ENCODE results near the gene TMC6. TPM values are rescaled to one million over a fixed set of nuclear protein-coding genes. Genes with fewer than 3 reads are reported as not detected.
"Not testable (repeated sequence)": the region's sequence is repeated elsewhere in the genome, so short reads cannot be mapped to it uniquely, and the experiment has no call there.

TMC6 gene
- polyA plus RNA-seq, 1 experiment = 0.51 TPM

DNA sequence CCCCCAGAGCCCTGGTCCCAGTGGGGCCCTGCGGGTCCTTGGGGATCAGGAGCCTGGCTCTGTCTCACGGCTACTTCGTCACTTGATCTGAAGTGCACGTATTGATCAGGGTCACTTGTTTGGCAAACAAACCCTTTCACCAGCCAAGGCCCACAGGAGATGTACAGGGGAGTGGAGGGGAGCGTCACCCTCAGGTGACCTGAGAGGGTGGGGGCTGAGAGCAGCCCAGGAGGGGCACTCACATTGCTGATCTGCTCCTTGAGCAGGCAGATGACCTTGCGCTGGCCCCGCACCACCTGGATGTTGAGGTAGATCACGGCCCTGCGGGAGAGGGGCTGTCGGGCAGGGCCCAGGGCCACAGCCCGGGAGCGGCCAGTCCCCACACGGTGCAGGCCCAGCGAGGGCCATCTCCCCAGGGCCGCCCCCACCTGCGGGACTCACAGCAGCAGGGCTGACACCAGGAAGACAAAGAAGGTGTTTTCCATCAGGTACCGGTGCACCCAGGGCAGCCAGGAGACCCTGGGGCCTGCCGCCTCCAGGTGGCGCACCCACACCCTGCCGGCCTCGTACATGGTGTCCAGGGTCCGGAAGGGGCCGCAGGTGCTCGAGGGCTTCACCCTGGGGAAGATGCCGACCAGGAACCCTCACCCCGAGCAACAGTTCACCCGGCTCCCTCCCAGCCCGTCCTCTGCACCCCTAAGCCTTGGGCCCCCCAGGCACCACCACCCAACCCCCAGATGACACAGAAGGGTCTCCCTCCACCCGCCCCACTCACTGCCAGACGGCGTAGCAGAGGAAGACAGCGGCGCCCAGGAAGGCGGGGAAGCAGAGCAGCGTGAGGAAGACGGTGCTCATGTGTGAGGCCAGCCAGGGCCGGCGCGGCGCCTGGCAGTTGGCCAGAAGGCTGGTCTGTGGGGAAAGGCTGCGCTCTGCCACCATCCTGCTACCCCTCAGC is 11.3 kb downstream of the TMC6 start:
- H3K4me3 ChIP-seq (ENCODE audit: low read depth, low read length) = no peak overlapping the region
- TF ChIP-seq, protein P1, sequence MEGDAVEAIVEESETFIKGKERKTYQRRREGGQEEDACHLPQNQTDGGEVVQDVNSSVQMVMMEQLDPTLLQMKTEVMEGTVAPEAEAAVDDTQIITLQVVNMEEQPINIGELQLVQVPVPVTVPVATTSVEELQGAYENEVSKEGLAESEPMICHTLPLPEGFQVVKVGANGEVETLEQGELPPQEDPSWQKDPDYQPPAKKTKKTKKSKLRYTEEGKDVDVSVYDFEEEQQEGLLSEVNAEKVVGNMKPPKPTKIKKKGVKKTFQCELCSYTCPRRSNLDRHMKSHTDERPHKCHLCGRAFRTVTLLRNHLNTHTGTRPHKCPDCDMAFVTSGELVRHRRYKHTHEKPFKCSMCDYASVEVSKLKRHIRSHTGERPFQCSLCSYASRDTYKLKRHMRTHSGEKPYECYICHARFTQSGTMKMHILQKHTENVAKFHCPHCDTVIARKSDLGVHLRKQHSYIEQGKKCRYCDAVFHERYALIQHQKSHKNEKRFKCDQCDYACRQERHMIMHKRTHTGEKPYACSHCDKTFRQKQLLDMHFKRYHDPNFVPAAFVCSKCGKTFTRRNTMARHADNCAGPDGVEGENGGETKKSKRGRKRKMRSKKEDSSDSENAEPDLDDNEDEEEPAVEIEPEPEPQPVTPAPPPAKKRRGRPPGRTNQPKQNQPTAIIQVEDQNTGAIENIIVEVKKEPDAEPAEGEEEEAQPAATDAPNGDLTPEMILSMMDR (IDR thresholded peaks at IDR 0.05; ENCODE audit: low read depth, low read length) = peak; percentile 38
- H3K27me3 ChIP-seq (ENCODE audit: control insufficient read depth, insufficient read depth, low read length) = peaks cover 9% of the 10 kb centered on the region
- DNase-seq (ENCODE audit: low read depth, low spot score) = no peak
- CTCF ChIA-PET = interaction anchor here (1.3 kb wide), 1 partner anchor 133 kb away, joined by 3 read pairs; no protein-coding TSS in a partner anchor
- no peaks in the 10 kb centered on the region; the same call in 1 of the 2 replicates for H3K9me3 ChIP-seq (ENCODE audit: control insufficient read depth, insufficient read depth, low read length)
- no peak overlapping the region for H3K27ac ChIP-seq (ENCODE audit: low read depth, low read length)
- POLR2A ChIA-PET = no interaction called here

DNA sequence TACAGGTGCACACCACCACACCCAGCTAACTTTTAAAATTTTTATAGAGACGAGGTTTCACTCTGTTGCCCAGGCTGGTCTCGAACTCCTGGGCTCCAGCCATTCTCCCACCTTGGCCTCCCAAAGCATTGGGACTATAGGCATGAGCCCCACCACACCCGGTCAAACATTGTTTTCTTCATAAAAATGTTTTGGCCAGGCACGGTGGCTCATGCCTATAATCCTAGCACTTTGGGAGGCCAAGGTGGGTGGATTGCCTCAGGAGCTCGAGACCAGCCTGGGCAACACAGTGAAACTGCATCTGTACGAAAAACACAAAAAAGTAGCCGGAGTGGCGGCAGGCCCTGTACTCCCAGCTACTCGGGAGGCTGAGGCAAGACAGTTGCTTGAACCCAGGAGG is 12.1 kb downstream of the TMC6 start:
- H3K27ac ChIP-seq (ENCODE audit: low read depth, low read length) = no peak overlapping the region
- ChIA-PET POLR2A (interaction anchor here (1.7 kb wide), 1 partner anchor 12 kb away, joined by 6 read pairs; no protein-coding TSS in a partner anchor), CTCF (interaction anchor here (0.7 to 1.0 kb wide), 2 partner anchors 8 to 135 kb away, joined by 3 to 5 read pairs; no protein-coding TSS in a partner anchor)
- H3K4me3 ChIP-seq (ENCODE audit: low read depth, low read length) = no peak overlapping the region
- peaks cover 9% of the 10 kb centered on the region for H3K27me3 ChIP-seq (ENCODE audit: control insufficient read depth, insufficient read depth, low read length)
- H3K9me3 ChIP-seq (ENCODE audit: control insufficient read depth, insufficient read depth, low read length) = no peaks in the 10 kb centered on the region; the same call in 1 of the 2 replicates
- no peak for DNase-seq (ENCODE audit: low read depth, low spot score)
- TF ChIP-seq, protein P1 (IDR thresholded peaks at IDR 0.05; ENCODE audit: low read depth, low read length) = no peak

DNA sequence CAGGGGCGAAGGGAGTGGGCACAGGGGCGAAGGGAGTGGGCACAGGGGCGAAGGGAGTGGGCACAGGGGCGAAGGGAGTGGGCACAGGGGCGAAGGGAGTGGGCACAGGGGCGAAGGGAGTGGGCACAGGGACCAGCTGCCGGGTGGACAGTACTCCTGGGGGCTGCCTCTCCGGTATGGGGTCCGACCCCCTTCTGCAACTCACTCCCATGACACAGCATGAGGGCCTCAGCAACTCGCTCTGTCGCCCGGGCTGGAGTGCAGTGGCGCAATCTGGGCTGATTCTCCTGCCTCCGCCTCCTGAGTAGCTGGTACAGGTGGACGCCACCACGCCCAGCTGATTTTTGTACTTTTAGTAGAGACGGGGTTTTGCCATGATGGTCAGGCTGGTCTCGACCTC is 12.8 kb downstream of the TMC6 start:
- CTCF ChIA-PET = interaction anchor here (1.0 kb wide), 1 partner anchor 136 kb away, joined by 3 read pairs; no protein-coding TSS in a partner anchor
- not testable (repeated sequence) for H3K4me3 ChIP-seq (ENCODE audit: low read depth, low read length); DNase-seq (ENCODE audit: low read depth, low spot score); H3K27me3 ChIP-seq (ENCODE audit: control insufficient read depth, insufficient read depth, low read length); H3K9me3 ChIP-seq (ENCODE audit: control insufficient read depth, insufficient read depth, low read length); H3K27ac ChIP-seq (ENCODE audit: low read depth, low read length)
- POLR2A ChIA-PET = interaction anchor here (1.7 kb wide), 1 partner anchor 12 kb away, joined by 6 read pairs; no protein-coding TSS in a partner anchor

DNA sequence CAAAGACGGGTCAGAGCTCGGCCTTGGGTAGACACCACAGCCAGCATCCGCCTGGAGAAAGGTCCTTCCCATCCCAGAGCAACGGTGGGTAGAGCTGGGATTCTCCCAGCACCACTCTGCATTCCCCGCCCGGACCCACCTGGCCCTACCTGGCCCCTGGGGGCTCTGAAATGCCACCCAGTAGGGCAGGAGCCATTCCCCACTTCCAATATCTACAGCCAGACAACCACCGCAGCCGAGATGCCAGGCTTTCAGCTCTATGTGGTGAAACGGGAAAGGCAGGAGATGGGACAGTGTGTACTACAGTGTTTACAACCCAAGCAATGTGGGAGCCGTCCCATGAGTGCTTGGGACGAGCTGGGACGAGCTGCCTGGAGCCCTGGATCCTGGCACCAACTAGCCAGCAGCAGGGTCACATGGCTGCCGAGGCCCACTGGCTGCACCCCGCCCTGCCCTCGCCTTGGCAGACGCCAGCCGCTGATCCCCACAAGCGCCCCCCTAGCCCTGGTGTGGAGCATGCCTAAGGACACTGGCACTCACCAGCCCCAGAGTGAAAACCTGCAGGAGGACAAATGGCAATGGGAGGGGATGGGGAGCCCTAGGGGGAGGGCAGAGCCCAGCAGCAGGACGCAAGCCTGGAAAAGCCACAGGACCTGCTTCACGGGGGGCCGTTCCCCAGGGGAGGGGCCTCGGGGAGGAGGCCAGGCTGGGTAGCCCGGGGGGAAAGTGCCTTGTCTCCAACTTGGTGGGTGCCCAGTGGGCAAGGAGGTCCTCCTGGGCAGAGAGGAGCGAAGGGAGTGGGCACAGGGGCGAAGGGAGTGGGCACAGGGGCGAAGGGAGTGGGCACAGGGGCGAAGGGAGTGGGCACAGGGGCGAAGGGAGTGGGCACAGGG is 13.5 kb downstream of the TMC6 start:
- Histone ChIP-seq H3K4me3 (ENCODE audit: low read depth, low read length) (no peak overlapping the region), H3K27me3 (ENCODE audit: control insufficient read depth, insufficient read depth, low read length) (peaks cover 9% of the 10 kb centered on the region), H3K9me3 (ENCODE audit: control insufficient read depth, insufficient read depth, low read length) (no peaks in the 10 kb centered on the region; the same call in 1 of the 2 replicates), H3K27ac (ENCODE audit: low read depth, low read length) (no peak overlapping the region)
- no peak for DNase-seq (ENCODE audit: low read depth, low spot score)
- TF ChIP-seq, protein P1 (IDR thresholded peaks at IDR 0.05; ENCODE audit: low read depth, low read length) = no peak
- CTCF ChIA-PET = interaction anchor here (1.0 to 2.7 kb wide), 3 partner anchors 62 to 136 kb away, joined by 3 to 13 read pairs (median 6); partner anchors contain the start of gene TK1
- POLR2A ChIA-PET = interaction anchor here (0.6 to 1.7 kb wide), 2 partner anchors 13 to 89 kb away, joined by 6 to 7 read pairs; no protein-coding TSS in a partner anchor
